Measurements from ENCODE around the gene BLOC1S3. TPM values are rescaled to one million over a fixed set of nuclear protein-coding genes. Genes with fewer than 3 reads are reported as not detected.

BLOC1S3 gene
- total RNA-seq, 3 donors from 2014 or later: 9.8 to 12.3 (median 11.6) TPM

- intact Hi-C loops (cut with DNase I, micrococcal nuclease): no loop called here
- no peaks in the 10 kb centered on the region for H3K9me3 ChIP-seq
- no peaks in the 10 kb centered on the region for H3K36me3 ChIP-seq (ENCODE audit: low read depth)
- no peaks in the 10 kb centered on the region for H3K4me1 ChIP-seq (ENCODE audit: low read depth)
- ATAC-seq (no peak), DNase-seq (no peak)
- H3K4me3 ChIP-seq: no peak overlapping the region
- TF ChIP-seq CTCF (IDR thresholded peaks at IDR 0.05): no peak
Measured at GRCh38 chr19:45135176-45135885, 43.3 kb upstream of the BLOC1S3 start.

DNA sequence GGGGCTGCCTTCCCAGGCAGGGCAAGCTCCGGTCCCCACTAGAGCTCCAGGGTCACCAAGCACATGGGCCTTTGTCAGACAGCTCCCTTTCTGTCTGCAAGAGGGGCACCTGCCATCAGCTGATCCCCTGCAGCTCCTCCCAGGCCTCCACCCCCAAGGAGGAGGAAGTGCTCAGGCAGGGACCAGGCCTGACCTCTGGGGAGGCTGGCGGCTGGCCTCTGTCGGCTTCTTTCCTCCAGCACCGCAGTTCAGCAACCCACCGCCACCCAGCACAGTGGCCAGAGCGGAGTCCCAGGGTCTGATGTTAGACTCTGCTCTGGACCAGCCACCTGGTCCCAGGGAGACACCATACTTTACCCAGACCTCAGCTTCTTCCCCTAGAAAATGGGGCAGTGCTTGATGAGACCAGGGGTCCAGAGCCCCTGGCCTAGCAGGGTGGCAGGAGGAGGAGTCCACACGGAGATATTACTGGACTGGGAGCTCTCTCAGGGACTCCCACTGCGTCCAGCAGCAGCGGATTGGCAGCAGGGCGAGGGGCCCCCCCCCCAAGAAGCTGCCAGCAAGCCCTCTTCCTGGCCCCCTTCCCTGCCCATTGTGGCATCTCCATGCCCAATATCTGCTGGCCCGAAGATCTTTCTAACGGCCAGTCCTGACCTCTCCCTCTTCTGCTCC is 41.9 kb upstream of the BLOC1S3 start:
- intact Hi-C loops (cut with DNase I, micrococcal nuclease): no loop called here
- Histone ChIP-seq H3K4me1 (ENCODE audit: low read depth) (no peaks in the 10 kb centered on the region), H3K9me3 (no peaks in the 10 kb centered on the region), H3K4me3 (no peak overlapping the region), H3K36me3 (ENCODE audit: low read depth) (no peaks in the 10 kb centered on the region)
- no peak for TF ChIP-seq CTCF (IDR thresholded peaks at IDR 0.05)
- ATAC-seq: no peak
- DNase-seq: no peak

- H3K36me3 ChIP-seq (ENCODE audit: low read depth): no peaks in the 10 kb centered on the region
- H3K4me1 ChIP-seq (ENCODE audit: low read depth): no peaks in the 10 kb centered on the region
- intact Hi-C loops (cut with DNase I, micrococcal nuclease): no loop called here
- ATAC-seq (peak; percentile 30), DNase-seq (no peak)
- TF ChIP-seq CTCF (IDR thresholded peaks at IDR 0.05): no peak
- H3K9me3 ChIP-seq: no peaks in the 10 kb centered on the region
- H3K4me3 ChIP-seq: no peak overlapping the region
Measured at GRCh38 chr19:45137179-45137761, 41.3 kb upstream of the BLOC1S3 start.

- Histone ChIP-seq H3K9me3 (no peaks in the 10 kb centered on the region), H3K36me3 (ENCODE audit: low read depth) (no peaks in the 10 kb centered on the region), H3K4me3 (no peak overlapping the region), H3K4me1 (ENCODE audit: low read depth) (no peaks in the 10 kb centered on the region)
- no peak for TF ChIP-seq CTCF (IDR thresholded peaks at IDR 0.05)
- DNase-seq (no peak), ATAC-seq (no peak)
- intact Hi-C loops (cut with DNase I, micrococcal nuclease): no loop called here
Measured at GRCh38 chr19:45138303-45138751, 40.3 kb upstream of the BLOC1S3 start.

- no peaks in the 10 kb centered on the region for H3K4me1 ChIP-seq (ENCODE audit: low read depth)
- H3K4me3 ChIP-seq: no peak overlapping the region
- ATAC-seq (no peak), DNase-seq (no peak)
- H3K36me3 ChIP-seq (ENCODE audit: low read depth): no peaks in the 10 kb centered on the region
- TF ChIP-seq CTCF (IDR thresholded peaks at IDR 0.05): no peak
- no peaks in the 10 kb centered on the region for H3K9me3 ChIP-seq
- intact Hi-C loops (cut with DNase I, micrococcal nuclease): no loop called here
Measured at GRCh38 chr19:45139286-45140143, 39.1 kb upstream of the BLOC1S3 start.

Data from mucosa of descending colon (tissue), 3 donors.